Activated T-helper 2 cell treated with anti-CD3 and anti-CD28 coated beads, Interferon-gamma antibody, Interleukin-2, Interleukin-4, amounts not matched to agents 10 μg/mL and 5 μg/mL and 100 μg/mL, durations not matched to agents 14 hours and 24 hours and 36 hours (primary cell): ENCODE measurements around the gene FARP2. TPM values are rescaled to one million over a fixed set of nuclear protein-coding genes. Genes with fewer than 3 reads are reported as not detected.
"Not testable (repeated sequence)": the region's sequence is repeated elsewhere in the genome, so short reads cannot be mapped to it uniquely, and the experiment has no call there.

ENCODE experiments used
- DNase-seq: peaks from one replicate; pipeline ENCODE4 v3.0.0; 2021; ENCODE audit warnings: low spot score
- H3K27ac Mint-ChIP-seq: one replicate; pipeline ENCODE4 v1.8.0; 2021; ENCODE audit warnings: mixed read lengths
- H3K27me3 Mint-ChIP-seq: one replicate; pipeline ENCODE4 v1.8.0; 2021; ENCODE audit warnings: low read depth, mixed read lengths
- H3K36me3 Mint-ChIP-seq: one replicate; pipeline ENCODE4 v1.8.0; 2021; ENCODE audit warnings: low read depth, mixed read lengths
- H3K4me1 Mint-ChIP-seq: one replicate; pipeline ENCODE4 v1.8.0; 2021; ENCODE audit warnings: low read depth, mixed read lengths
- H3K4me3 Mint-ChIP-seq: one replicate; pipeline ENCODE4 v1.8.0; 2021; ENCODE audit warnings: low read depth, mild to moderate bottlenecking, moderate library complexity, mixed read lengths
- H3K9me3 Mint-ChIP-seq: one replicate; pipeline ENCODE4 v1.8.0; 2021; ENCODE audit warnings: mixed read lengths
- intact Hi-C: fragments of 100-400 bp; cut with micrococcal nuclease; formaldehyde crosslinking; loops from one replicate; pipeline ENCODE4 v1.15.1; 2023
- total RNA-seq: library from RNA; stranded (reverse); gene quantifications from 2 replicates; pipeline ENCODE4 v1.2.3, GENCODE V29; 2022

The FARP2 gene
- total RNA-seq, 1 donor from 2014 or later: 38.1 TPM

DNA sequence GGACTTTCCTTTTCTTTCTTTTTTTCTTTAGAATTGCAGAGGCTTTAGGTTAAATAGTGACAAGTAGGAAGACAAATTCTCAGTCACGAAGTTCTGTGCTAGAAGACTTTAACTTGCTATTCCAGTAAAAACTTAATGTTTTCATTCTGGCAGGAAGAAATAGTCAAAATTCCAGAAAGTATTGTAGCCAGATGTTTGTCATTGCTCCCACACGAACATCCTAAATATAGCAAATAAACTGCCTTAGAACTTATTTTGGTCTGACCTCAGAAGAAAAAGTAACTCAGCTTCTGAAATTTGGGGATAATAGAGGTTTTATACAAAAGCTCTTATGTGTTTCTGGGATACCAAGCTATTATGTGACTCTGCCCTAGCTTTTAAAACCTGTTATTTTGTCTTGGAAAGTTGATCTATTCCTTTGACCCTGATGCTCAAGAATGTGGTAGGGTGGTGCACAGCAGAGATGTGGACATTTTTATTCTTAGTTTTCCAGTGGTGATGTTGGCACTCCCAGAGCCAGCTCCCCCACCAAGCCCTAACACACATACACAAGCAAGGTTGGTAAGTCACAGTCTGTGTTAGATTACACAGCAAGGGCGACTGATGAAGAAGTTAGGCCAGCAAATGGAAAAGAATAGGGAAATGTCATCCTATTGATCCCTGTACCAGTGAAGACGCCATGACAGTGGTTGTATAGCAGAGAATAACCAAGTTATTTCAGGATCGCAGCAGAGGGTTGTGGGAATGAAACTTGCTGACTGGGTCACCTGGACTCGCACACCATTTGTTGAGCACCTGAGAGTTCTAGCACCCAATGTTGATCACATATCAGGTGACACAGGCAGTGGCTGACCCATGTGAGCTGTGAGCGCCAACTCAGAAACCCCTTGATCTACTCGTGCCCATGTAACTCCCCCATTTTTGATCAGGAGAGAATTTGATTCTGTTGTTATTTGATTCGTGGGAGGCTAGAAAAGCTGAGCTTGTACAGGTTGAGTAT, 23.7 kb downstream of the FARP2 start:
- H3K36me3 Mint-ChIP-seq: peaks cover 10% of the 10 kb centered on the region
- H3K9me3 Mint-ChIP-seq: no peaks in the 10 kb centered on the region
- no peaks in the 10 kb centered on the region for H3K27me3 Mint-ChIP-seq
- intact Hi-C loops: no loop called here
- H3K4me3 Mint-ChIP-seq: no peak overlapping the region
- H3K27ac Mint-ChIP-seq: no peak overlapping the region
- no peak for DNase-seq
- H3K4me1 Mint-ChIP-seq: peaks cover 6% of the 10 kb centered on the region

DNA sequence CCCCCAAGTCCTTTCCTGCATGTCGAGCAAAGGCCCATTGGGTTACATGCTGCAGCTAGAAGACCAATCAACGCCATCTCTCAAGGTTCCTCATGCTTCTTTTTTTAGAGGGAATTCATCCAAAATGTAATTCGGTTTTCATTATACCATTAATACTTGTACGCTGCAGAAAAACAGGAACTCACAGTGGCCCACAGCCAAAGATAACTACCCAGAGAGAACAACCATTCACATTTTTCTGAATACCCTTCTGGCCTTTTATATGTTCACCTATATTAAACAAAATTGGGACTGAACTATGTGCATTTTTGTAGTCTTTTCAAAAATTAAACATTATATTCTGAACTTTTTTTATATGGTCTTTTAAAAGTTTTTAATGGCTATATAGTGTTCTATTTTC, 25.8 kb downstream of the FARP2 start:
- no peaks in the 10 kb centered on the region for H3K9me3 Mint-ChIP-seq
- H3K36me3 Mint-ChIP-seq: peaks cover 2% of the 10 kb centered on the region
- H3K27ac Mint-ChIP-seq: no peak overlapping the region
- no peak for DNase-seq
- H3K4me3 Mint-ChIP-seq: no peak overlapping the region
- peaks cover 2% of the 10 kb centered on the region for H3K4me1 Mint-ChIP-seq
- intact Hi-C loops: no loop called here
- H3K27me3 Mint-ChIP-seq: no peaks in the 10 kb centered on the region

DNA sequence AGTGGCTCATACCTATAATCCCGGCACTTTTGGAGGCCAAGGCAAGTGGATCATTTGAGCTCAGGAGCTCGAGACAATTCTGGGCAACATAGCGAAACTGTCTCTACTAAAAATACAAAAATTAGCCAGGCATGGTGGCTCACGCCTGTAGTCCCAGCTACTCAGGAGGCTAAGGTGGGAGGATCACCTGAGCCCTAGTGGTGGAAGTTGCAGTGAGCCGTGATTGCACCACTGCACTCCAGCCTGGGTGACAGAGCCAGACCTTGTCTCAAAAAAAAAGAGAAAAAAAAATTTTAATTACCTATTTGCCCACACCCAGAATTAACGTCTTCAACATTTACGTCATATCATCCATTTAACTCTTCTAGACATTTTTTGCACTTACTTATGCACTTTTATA, 29.4 kb downstream of the FARP2 start:
- H3K36me3 Mint-ChIP-seq, H3K27ac Mint-ChIP-seq, H3K27me3 Mint-ChIP-seq, H3K9me3 Mint-ChIP-seq, H3K4me1 Mint-ChIP-seq, intact Hi-C loops, H3K4me3 Mint-ChIP-seq, DNase-seq: not testable (repeated sequence)

DNA sequence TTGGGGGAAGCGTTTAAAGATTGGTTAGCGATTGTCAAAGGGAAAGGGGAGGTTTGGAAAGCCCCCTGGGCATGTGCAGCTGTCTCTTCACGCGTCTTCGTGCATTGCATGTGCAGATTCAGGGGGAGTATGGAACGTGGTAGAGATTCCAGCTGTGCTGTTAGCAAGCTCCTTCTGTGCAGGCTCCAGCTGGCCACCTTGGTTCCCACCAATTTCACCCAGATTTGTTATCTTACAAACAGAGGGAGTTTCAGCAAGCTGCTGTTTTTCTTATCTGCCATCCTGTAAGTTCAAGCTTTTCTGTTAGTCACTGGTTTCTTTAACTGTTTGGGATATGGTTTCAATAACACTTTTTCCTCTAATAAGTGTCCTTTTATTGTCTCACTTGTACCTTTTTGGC, 30.4 kb downstream of the FARP2 start:
- Mint-ChIP-seq H3K27me3 (no peaks in the 10 kb centered on the region), H3K4me3 (no peak overlapping the region), H3K9me3 (no peaks in the 10 kb centered on the region), H3K27ac (no peak overlapping the region), H3K4me1 (peaks cover 8% of the 10 kb centered on the region), H3K36me3 (peaks cover 7% of the 10 kb centered on the region)
- no peak for DNase-seq
- intact Hi-C loops: no loop called here

DNA sequence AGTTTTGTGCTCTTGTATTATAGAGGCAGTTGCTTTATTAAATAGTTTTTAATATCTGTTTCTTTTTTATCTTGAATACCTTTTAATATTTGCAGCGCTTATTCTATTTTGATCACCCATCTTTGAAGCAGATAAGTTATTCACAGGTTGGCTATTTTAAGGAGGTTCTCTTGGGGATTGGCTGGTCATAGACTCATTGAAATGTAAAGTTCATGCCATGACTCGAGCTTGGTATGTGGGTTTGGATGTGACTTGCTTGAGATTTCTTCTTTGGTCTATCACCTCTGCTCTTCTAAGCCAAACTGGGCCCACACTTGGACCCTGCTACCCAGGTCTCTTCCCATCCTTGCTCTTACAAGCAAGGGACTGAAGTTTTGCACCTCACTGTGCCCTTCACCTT, 33.6 kb downstream of the FARP2 start:
- H3K9me3 Mint-ChIP-seq: no peaks in the 10 kb centered on the region
- no peak overlapping the region for H3K27ac Mint-ChIP-seq
- peaks cover 17% of the 10 kb centered on the region for H3K4me1 Mint-ChIP-seq
- no peak overlapping the region for H3K4me3 Mint-ChIP-seq
- intact Hi-C loops: no loop called here
- DNase-seq: no peak
- H3K36me3 Mint-ChIP-seq: peaks cover 11% of the 10 kb centered on the region
- H3K27me3 Mint-ChIP-seq: no peaks in the 10 kb centered on the region

DNA sequence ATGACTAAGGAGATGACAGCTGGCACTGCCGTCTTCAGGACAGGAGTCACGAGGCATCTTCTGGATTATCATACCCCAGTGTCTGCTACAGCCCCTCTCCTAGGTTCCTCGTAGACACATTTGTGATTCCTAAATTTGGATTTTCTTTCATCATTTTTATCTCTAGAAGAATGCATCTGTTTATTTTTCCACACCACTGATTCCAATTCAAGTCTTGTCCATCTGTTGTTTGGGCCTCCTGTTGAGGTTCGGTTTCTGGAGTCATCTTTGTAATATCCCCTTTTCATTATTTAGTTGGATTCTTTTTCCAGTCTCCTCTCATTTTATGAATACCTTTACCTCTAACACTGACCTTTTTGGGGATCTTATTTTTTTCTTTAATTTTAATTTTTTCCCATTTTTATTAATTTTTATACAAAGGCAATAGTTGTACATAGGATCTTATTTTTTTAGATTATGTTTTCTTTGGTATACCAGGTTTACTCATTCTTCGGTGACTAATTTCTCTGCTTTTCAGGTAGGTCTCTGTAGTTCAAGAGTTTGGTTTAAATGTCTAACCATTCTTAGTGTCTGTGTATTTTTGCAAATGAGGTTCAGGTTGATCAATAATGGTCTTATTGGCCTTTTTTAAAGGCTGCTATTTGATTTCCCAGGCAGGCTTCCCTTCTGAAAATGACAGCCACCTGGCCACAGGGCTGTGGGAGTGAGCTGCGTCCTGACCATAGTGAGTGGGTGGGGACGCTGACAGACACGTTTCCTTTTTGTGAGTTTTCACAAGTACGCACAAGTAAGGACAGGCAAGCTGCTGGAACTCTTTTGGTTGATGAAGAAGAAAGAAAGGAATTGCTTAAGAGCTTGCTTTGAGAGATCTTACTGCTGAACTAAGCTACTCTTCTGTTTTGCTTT, 34.5 kb downstream of the FARP2 start:
- Mint-ChIP-seq H3K27ac (no peak overlapping the region), H3K36me3 (peaks cover 11% of the 10 kb centered on the region), H3K4me1 (peaks cover 17% of the 10 kb centered on the region), H3K9me3 (no peaks in the 10 kb centered on the region), H3K4me3 (no peak overlapping the region), H3K27me3 (no peaks in the 10 kb centered on the region)
- intact Hi-C loops: no loop called here
- no peak for DNase-seq

DNA sequence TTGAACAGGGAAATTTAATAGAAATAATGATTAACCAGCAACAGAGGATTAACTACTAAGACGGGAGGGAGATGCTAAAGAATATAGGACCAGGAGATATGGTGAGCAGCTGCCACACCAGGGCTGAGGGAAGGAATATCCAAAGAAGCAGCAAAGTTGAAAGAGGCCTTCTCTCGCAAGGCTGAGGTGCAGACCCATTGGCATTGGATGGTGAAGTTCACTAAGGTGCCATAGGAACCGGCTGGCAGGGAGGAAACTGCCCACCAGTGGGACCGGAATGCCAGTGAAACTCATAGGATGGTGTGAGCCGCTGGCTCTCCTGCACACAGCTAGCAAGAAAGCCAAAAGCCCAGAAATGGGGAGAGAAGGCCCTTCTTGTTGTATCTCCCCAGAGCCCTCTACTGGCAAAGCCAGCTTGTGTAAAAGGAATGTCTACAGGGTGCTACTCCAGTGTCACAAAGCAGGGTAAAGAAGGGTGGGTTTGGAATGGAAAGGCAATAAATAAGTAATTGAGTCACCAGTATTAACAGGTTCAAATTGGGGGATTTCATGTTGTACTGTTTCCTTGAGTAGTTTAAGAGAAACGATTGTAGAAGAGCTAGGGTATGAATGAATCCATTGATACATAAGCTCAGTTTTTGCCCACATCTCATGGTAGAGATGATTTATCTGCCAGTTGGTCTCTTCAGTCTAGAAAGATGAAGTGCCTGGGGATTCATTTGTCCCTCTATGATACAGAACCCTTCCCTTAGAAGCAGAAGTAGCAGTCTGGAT, 36.0 kb downstream of the FARP2 start:
- H3K9me3 Mint-ChIP-seq: no peaks in the 10 kb centered on the region
- no peak overlapping the region for H3K27ac Mint-ChIP-seq
- H3K4me3 Mint-ChIP-seq: no peak overlapping the region
- peaks cover 17% of the 10 kb centered on the region for H3K4me1 Mint-ChIP-seq
- DNase-seq: no peak
- H3K36me3 Mint-ChIP-seq: peaks cover 8% of the 10 kb centered on the region
- intact Hi-C loops: no loop called here
- H3K27me3 Mint-ChIP-seq: no peaks in the 10 kb centered on the region

DNA sequence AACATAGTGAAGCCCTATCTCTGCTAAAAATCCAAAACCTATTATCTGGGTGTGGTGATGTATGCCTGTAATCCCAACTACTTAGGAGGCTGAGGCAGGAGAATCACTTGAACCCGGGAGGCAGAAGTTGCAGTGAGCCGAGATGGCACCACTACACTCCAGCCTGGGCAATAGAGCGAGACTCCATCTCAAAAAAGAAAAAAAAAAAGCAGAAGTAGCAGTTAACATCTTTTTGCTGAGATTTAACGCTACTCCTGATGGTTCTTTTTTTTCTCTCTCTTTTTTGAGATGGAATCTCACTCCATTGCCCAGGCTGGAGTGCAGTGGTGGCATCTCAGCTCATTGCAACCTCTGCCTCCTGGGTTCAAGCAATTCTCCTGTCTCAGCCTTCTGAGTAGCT, 36.7 kb downstream of the FARP2 start:
- H3K27ac Mint-ChIP-seq, H3K9me3 Mint-ChIP-seq, H3K27me3 Mint-ChIP-seq, H3K4me3 Mint-ChIP-seq, H3K36me3 Mint-ChIP-seq, intact Hi-C loops, DNase-seq: not testable (repeated sequence)
- H3K4me1 Mint-ChIP-seq: peaks cover 17% of the 10 kb centered on the region

DNA sequence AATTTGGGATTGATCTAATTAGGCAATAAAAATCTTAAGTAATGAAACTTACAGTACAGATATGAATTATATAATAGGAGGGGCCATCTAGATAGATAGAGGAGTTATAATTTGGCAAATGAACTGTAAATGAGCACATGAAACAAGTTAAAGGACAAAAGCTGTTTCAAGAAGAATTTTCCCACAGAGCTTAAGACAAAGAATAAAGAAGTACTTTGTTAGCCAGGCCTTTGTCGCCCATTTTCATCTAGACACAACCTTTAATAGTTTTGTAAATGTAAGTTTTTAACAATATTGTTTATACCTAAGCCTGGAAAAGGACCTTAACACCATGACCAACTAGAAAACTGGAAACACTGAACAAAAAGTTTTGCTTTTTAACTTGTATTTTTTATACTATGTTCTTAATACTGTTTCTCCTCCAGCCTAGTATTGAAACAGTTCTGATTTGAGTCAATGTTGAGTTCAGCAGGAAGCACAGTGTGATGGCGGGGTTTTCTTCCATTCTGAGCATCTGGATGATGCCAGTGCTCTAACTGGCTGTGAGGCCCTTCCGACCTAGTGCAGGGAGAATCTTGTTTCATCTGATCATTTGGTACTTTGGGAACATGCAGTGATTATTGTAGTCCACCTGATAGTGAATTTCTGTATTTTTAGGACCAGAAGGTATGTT, 37.6 kb downstream of the FARP2 start:
- no peaks in the 10 kb centered on the region for H3K27me3 Mint-ChIP-seq
- no peak overlapping the region for H3K4me3 Mint-ChIP-seq
- no peaks in the 10 kb centered on the region for H3K9me3 Mint-ChIP-seq
- H3K27ac Mint-ChIP-seq: no peak overlapping the region
- peaks cover 17% of the 10 kb centered on the region for H3K4me1 Mint-ChIP-seq
- DNase-seq: no peak
- intact Hi-C loops: no loop called here
- H3K36me3 Mint-ChIP-seq: peaks cover 4% of the 10 kb centered on the region

DNA sequence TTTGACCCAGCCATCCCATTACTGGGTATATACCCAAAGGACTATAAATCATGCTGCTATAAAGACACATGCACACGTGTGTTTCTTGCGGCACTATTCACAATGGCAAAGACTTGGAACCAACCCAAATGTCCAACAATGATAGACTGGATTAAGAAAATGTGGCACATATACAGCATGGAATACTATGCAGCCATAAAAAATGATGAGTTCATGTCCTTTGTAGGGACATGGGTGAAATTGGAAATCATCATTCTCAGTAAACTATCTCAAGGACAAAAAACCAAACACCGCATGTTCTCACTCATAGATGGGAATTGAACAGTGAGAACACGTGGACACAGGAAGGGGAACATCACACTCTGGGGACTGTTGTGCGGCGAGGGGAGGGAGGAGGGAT, 40.7 kb downstream of the FARP2 start:
- not testable (repeated sequence) for H3K27me3 Mint-ChIP-seq

DNA sequence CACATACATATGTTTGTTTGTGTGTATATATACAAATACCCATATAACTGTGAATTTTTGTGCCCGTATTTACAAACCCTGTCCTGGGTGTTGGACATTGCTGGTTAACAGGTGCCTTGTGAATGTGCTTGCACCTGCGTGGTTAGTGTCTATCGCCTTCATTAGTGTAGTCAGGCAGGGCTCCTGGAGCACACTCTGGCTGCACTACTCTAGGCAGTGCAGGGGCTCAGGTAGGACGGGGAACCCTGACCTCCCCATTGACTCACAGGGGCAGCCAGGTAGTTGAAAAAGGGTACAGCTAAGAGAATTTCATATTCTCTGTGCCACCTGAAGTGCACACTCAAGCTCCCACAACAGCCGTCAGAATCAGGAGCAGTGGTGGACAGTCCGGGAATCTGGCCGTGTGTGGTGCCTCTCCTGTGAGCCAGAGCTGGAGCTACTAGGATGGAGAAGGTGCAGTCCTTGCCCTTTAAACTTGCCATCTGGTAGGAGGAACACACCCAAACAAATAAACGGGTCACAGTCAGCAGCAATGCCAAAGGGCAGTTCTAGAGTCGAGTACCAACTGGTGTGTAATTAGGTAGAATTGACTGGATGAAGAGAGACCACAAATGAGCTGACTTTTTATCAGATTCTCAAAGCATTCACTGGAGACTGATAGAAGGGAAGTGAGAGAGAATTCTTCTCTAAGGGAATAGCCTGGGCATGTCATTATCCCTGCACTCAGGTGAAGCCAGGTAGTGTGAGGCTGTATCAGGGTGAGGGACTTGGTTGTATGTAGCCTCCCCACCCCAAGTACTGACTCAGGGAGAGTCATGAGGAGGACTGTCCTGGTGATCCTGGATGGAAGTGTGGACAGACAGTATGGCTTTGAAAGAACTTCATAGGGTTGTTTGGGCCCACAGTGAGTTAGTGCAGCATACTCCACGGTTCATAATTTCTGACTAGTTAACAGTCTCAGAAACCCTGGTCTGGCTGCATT, 44.1 kb downstream of the FARP2 start:
- Mint-ChIP-seq H3K36me3 (no peaks in the 10 kb centered on the region), H3K4me1 (no peaks in the 10 kb centered on the region), H3K27me3 (no peaks in the 10 kb centered on the region), H3K4me3 (no peak overlapping the region), H3K9me3 (no peaks in the 10 kb centered on the region), H3K27ac (no peak overlapping the region)
- no peak for DNase-seq
- intact Hi-C loops: no loop called here

More for the DNA sequence above, 40.7 kb downstream of the FARP2 start:
- H3K4me3 Mint-ChIP-seq, H3K4me1 Mint-ChIP-seq, H3K36me3 Mint-ChIP-seq, H3K27ac Mint-ChIP-seq, DNase-seq, H3K9me3 Mint-ChIP-seq, intact Hi-C loops: not testable (repeated sequence)
